Measurements from ENCODE around the gene PDE6C.

GRCh38 chr10:93703841-93704240 is 91.5 kb downstream of the PDE6C start:
- no peak for TF ChIP-seq CTCF (IDR thresholded peaks at IDR 0.05)
- TF ChIP-seq POLR2A (IDR thresholded peaks at IDR 0.05) = no peak
